Midbrain (tissue), 1 donor: ENCODE data around the gene OSBPL10.
"Not testable (repeated sequence)": the region's sequence is repeated elsewhere in the genome, so short reads cannot be mapped to it uniquely, and the experiment has no call there.

ENCODE experiments used
- DNase-seq: peaks from one replicate; lab custom pipeline; 2025; lab: John Stamatoyannopoulos, UW

The OSBPL10 gene

GRCh38 chr3:31981206-31982181, at the start of gene OSBPL10, which contains the start of gene ZNF860:
Gene OSBPL10 (minus strand): TSS chr3:31981262. CDS start chr3:31981179, 83 bp downstream.
Gene ZNF860 (plus strand): TSS chr3:31981750. CDS start chr3:31989080, 7,330 bp downstream.
- peak; percentile 56 for DNase-seq

DNA sequence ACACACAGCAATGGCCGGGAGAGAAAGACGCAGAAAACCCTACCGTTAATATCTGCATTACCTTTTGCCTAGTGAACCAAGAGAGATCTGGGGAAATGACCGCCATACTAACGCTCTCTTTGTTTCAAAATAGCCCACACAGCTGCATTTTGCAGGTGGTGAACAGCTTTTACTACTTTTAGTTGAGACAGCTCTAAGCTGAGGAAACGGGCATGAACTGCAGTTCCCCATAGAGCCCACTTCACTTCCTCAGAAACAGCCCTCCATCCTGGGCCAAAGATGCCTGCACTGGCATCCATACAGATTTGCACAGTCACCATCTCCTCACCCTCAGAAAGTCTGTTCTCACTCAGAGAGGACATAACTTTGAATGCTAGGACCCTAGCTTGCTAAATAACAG, 45.5 kb upstream of the OSBPL10 start:
- DNase-seq: no peak

- DNase-seq: no peak
Observed at GRCh38 chr3:32022947-32023346, 41.9 kb upstream of the OSBPL10 start.

DNA sequence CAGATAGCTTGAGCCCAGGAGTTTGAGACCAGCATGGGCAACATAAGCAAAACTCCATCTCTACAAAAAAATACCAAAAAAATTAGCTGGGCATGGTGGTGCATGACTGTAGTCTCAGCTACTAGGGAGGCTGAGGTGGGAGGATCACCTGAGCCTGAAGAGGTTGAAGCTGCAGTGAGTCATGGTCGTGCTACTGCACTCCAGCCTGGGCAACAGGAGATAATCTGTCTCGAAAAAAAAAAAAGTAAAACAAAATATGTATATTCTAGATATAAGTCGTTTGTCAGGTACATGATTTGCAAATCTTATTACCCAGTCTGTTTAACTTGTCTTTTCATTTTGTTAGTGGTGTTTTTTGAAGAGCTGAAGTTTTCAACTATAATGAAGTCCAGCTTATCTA, 40.7 kb upstream of the OSBPL10 start:
- no peak for DNase-seq

DNA sequence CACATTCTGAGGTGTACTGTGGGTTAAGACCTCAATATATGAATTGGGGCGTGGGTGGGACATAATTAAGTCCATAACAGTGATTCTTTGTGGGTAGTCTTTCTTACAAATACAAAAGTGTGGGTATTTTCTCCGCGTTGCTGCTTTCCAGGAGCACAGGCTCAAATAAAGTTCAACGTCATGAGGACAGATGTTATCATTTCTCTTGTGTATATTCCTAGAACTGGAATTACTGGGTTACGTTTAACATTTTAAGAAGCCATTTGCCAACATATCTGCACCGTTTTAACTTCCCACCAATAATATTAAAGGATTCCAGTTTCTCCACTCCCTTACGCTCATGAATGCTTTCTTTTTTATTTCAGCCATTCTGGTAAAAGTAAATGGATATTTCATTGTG, 40.1 kb upstream of the OSBPL10 start:
- no peak for DNase-seq

GRCh38 chr3:32018757-32019564, 37.9 kb upstream of the OSBPL10 start:
- DNase-seq: peak; percentile 57

DNA sequence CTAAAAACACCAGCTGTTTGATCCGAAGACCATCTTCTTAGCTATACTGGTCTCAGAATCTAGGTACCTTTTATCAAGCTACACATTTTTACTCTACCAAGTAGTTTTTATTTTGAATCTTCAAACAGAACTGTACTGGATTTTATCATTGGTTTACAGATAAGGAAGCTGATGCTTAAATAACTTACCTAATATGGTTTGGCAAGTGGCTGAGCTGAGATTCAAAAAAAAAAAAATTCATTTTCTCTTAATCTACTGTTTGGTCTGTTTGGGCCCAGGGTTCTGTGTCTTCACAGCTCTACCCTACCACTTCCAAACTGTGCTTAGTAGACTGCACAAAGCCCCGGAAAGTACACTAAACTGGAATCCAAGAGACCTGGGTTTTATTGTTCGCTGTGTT, 36.2 kb upstream of the OSBPL10 start:
- no peak for DNase-seq

- not testable (repeated sequence) for DNase-seq
Observed at GRCh38 chr3:32015638-32016037, 34.6 kb upstream of the OSBPL10 start.

DNA sequence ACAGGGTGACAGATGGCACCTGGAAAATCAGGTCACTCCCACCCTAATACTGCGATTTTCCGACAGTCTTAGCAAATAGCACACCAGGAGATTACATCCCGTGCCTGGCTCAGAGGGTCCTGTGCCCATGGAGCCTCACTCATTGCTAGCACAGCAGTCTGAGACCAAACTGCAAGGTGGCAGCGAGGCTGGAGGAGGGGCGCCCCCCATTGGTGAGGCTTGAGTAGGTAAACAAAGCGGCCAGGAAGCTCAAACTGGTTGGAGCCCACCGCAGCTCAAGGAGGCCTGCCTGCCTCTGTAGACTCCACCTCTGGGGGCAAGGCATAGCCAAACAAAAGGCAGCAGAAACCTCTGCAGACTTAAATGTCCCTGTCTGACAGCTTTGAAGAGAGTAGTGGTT, 29.6 kb upstream of the OSBPL10 start:
- DNase-seq: not testable (repeated sequence)

- DNase-seq: no peak
Observed at GRCh38 chr3:32009957-32010356, 28.9 kb upstream of the OSBPL10 start.

- no peak for DNase-seq
Observed at GRCh38 chr3:32009101-32009500, 28.0 kb upstream of the OSBPL10 start.

DNA sequence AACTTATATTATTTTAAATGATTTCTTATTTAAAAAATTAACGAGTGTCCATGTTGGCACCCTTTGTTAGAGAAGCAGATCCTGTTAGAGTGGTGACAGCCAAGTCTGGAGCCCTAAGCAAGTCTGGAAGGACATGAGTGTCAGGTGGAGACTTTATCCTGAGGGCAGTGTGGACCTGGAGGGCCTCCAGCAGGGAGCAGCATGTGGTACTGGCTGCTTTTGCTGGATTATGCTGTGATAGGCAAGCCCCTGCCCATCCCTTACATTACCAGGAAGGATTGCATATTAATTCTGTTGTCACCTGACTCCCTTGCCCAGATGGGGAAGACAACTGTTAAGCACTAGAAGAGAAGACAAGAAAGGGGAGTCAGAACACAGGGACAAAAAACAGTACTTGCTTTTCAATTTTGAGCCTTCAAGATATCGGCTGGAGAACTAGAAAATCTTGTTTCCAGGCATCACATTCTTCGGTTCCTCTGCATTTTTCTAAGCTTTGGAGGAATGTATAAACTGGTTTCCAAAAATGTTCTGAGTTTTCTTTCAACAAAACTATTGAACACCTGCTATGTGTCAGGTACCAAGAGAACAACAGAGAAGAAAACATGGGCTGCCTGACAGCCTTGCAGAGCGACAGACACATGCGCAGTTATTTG, 23.2 kb upstream of the OSBPL10 start:
- DNase-seq: no peak

GRCh38 chr3:32003380-32003779, 22.3 kb upstream of the OSBPL10 start:
- no peak for DNase-seq

- no peak for DNase-seq
Observed at GRCh38 chr3:32002561-32003368, 21.7 kb upstream of the OSBPL10 start.

- DNase-seq: no peak
Observed at GRCh38 chr3:32000877-32001276, 19.8 kb upstream of the OSBPL10 start.

GRCh38 chr3:31999907-32000439, 18.9 kb upstream of the OSBPL10 start:
- DNase-seq: no peak

GRCh38 chr3:31997500-31997899, 16.4 kb upstream of the OSBPL10 start:
- DNase-seq: no peak

- no peak for DNase-seq
Observed at GRCh38 chr3:31996195-31996594, 15.1 kb upstream of the OSBPL10 start.

GRCh38 chr3:31995026-31995425, 14.0 kb upstream of the OSBPL10 start:
- DNase-seq: not testable (repeated sequence)

DNA sequence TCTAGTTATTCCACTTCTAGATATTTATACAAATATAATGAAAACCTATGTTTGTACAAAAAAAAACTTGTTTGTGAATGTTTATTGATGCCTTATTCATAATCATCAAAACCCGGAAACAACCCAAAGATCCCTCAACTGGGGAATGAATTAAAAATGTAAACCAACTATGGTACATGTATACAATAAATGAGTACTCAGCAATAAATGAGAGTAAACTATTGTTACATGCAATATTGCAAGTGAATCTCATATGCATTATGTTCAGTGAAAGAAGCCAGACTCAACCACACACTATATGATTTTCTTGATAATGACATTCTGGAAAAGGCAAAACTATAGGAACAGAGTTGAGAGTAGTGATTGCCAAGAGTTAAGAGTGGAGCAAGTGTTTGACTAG, 12.8 kb upstream of the OSBPL10 start:
- DNase-seq: no peak

DNA sequence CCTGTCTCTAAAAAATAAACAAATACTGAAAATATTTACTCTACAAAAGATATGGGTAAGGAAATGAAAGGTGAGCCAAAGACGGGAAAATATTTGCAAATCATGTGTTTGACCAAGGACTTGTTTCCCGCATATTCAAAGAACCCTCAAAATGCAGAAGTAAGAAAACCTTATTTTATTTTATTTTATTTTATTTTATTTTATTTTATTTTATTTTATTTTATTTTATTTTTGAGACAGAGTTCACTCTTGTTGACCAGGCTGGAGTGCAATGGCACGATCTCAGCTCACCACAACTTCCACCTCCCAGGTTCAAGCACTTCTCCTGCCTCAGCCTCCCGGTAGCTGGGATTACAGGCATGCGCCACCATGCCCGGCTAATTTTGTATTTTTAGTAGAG, 11.9 kb upstream of the OSBPL10 start:
- DNase-seq: not testable (repeated sequence)
